BE2C (cell line): ENCODE measurements around the gene CDC6.

Source experiments
- DNase-seq: peaks from one replicate; pipeline ENCODE4 v3.0.0-alpha.2; 2020
- H3K27me3 ChIP-seq: fragments of 250-450 bp; sonication (Bioruptor Pico); 2 replicates; pipeline ENCODE4 v1.5.1; 2020; ENCODE audit warnings: mild to moderate bottlenecking
- H3K36me3 ChIP-seq: fragments of 250-450 bp; sonication (Bioruptor Pico); 2 replicates; pipeline ENCODE4 v1.5.1; 2020; ENCODE audit warnings: mild to moderate bottlenecking
- H3K4me1 ChIP-seq: fragments of 250-450 bp; sonication (Bioruptor Pico); 2 replicates; pipeline ENCODE4 v1.5.1; 2020
- H3K4me3 ChIP-seq: 2 replicates; pipeline ENCODE4 v1.5.1; 2011; ENCODE audit warnings: low read depth, low read length
- H3K9me3 ChIP-seq: fragments of 250-450 bp; sonication (Bioruptor Pico); 2 replicates; pipeline ENCODE4 v1.5.1; 2020
- TF ChIP-seq, protein P1 (sequence below): IDR thresholded peaks from 2 replicates; pipeline ENCODE4 v1.5.1; 2012; ENCODE audit warnings: mild to moderate bottlenecking, low read depth, low read length

The CDC6 gene

DNA sequence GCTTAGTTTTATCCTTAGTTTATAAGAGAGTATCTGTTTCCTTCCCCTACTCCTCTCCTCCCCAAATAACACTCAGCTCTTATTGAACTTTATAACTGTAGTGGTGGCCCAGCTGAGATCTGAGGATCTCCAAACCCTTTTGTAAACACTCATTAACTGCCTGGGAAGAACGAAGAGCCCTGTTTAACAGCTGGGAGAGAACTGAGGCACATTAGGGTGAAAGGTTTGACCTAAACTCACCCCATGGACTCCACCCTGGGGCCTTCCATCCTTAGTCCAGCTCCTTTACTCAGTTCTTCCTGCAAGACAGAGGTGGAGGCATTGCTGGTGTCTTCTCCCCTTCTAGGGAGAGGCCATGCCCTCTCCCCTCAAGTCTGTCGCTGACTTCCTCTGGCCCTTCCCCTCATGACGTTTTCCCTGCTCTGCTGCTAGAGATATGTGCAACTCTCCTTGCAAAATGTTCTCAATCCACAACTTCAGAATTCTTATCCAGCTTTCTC lies 20.1 kb downstream of the CDC6 start:
- no peak for DNase-seq
- no peaks in the 10 kb centered on the region for H3K27me3 ChIP-seq
- TF ChIP-seq, protein P1, sequence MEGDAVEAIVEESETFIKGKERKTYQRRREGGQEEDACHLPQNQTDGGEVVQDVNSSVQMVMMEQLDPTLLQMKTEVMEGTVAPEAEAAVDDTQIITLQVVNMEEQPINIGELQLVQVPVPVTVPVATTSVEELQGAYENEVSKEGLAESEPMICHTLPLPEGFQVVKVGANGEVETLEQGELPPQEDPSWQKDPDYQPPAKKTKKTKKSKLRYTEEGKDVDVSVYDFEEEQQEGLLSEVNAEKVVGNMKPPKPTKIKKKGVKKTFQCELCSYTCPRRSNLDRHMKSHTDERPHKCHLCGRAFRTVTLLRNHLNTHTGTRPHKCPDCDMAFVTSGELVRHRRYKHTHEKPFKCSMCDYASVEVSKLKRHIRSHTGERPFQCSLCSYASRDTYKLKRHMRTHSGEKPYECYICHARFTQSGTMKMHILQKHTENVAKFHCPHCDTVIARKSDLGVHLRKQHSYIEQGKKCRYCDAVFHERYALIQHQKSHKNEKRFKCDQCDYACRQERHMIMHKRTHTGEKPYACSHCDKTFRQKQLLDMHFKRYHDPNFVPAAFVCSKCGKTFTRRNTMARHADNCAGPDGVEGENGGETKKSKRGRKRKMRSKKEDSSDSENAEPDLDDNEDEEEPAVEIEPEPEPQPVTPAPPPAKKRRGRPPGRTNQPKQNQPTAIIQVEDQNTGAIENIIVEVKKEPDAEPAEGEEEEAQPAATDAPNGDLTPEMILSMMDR: no peak
- H3K4me3 ChIP-seq: peak overlapping the region; percentile 12
- H3K36me3 ChIP-seq: peaks cover 1% of the 10 kb centered on the region; the same call in 1 of the 2 replicates
- H3K9me3 ChIP-seq: no peaks in the 10 kb centered on the region
- H3K4me1 ChIP-seq: peaks cover 75% of the 10 kb centered on the region

DNA sequence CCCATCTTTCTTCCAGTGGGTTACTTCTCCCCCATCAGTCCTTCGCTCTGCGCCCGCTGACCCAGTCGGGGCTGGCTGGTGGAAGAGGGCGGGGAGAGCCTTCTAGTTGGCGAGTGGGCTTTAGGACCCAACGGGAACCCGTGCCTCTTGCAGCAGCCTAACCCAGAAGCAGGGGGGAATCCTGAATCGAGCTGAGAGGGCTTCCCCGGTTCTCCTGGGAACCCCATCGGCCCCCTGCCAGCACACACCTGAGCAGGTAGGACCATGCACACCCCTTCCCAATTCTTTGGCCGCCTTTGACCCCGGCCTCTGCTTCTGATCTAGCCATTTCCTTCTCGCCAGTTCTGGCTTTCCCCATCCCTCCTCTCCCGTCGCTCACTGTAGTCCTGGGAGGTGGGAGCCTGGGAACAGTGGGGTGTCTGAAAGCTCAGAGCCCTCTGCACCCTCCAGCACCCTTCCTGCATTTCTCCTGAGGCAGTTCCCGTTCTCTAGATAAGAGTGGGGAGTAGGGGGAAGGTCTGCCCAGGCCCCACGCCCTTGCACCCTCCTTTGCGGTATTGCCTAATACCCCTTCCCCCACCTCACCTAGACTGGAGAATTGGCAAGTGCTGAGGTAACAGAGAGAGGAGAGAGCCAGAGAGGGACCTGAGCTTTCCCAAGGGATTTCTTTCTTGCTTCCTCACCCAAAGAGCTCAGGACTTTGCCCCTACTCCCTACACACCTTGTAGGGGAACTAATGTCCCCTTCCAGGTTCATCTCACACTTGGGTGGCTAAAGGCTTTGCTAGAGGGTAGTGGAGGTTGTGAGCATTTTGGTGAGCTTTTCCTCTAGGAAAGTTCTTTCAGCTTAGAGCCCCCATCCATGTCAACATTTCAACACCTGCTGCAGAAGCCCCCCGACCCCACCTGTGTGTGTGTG lies 21.6 kb downstream of the CDC6 start, which contains the start of gene RARA:
Gene RARA (plus strand): TSS at position 150 of the 918 bp plus-strand sequence. CDS start 22,039 bp downstream, outside the sequence.
- DNase-seq: peak; percentile 77
- TF ChIP-seq, protein P1: no peak
- H3K27me3 ChIP-seq: no peaks in the 10 kb centered on the region
- peaks cover 71% of the 10 kb centered on the region for H3K4me1 ChIP-seq
- H3K9me3 ChIP-seq: no peaks in the 10 kb centered on the region
- no peaks in the 10 kb centered on the region for H3K36me3 ChIP-seq
- peak within 1 kb of the TSS; percentile 95 for H3K4me3 ChIP-seq

DNA sequence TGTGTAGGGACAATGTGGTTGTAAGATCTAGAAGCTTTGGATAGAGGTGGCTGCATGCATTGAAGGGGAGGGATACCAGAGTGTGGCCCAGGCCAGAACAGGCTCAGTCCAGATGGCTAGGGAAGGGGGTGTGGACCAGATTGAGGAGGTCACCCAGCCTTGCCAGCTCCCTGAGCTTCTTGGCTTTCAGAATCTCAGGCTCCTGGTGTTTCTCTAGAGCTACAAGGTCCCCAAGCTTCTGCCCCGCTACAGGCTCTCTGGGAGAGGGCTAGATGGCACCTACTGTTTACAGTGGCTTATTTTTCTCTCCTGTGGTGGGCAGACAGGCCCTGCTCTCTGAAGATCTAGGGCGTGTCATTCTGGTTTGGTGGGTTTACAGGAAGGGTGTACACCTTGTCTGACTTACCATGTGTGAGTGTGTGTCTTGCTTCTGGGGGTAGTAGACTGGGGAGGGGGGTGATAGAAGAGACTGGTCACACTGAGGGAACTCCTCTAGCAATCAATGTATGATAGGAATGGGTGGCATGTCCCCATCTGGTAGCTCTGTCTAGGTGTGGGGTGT lies 22.4 kb downstream of the CDC6 start:
- peak; percentile 47 for DNase-seq
- Histone ChIP-seq H3K27me3 (no peaks in the 10 kb centered on the region), H3K4me3 (peak overlapping the region; percentile 95), H3K36me3 (no peaks in the 10 kb centered on the region), H3K9me3 (no peaks in the 10 kb centered on the region), H3K4me1 (peaks cover 70% of the 10 kb centered on the region)
- TF ChIP-seq, protein P1: no peak

DNA sequence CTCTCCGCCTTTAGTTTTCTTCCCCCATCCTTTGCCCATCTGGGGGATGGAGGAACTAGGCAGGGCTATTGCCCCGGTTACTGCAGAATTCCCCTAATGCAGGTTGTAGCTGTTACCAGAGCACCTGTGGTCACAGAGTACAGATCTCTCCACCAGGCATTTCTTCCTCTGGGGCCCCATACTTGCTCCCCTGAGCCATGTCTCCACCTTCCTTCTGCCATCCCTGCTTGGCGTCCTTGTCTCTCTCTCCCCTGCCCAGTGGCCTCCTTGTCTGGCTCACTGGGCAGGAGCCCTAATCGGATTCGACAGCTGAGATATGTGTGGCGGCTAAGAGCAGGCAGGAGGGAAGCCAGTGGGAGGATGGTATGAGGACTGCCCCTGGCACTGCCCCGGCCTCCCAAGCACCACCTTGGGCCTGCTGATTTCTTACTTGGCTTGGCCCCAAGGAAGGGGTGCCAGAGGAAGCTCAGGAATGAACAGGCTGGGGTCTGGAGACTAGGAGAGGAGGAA lies 23.3 kb downstream of the CDC6 start:
- Histone ChIP-seq H3K36me3 (no peaks in the 10 kb centered on the region), H3K4me3 (peak overlapping the region; percentile 95), H3K4me1 (peaks cover 69% of the 10 kb centered on the region), H3K9me3 (no peaks in the 10 kb centered on the region), H3K27me3 (no peaks in the 10 kb centered on the region)
- TF ChIP-seq, protein P1: no peak
- peak; percentile 82 for DNase-seq

DNA sequence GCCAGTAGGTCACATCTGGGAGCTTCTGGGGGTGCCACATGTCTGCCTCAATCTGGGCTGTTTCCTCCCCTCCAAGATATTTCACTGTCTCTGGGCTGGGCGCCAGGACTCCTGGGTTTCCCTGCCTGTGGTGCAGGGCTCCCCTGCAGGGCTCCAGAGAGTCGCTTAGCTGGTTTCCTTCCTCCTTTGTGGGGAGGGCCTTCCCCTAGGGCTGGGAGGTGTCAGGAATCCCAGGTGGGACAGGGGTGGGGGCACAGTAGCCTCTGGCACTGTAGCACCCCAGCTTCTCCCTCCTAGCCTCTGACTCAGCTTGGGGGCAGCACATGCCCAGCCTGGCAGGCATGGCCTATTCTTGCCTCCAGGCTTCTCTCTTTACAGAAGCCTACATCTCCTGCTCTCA lies 23.9 kb downstream of the CDC6 start:
- peak; percentile 61 for DNase-seq
- Histone ChIP-seq H3K4me3 (peak overlapping the region; percentile 95), H3K27me3 (no peaks in the 10 kb centered on the region), H3K9me3 (no peaks in the 10 kb centered on the region), H3K4me1 (peaks cover 69% of the 10 kb centered on the region), H3K36me3 (no peaks in the 10 kb centered on the region)
- TF ChIP-seq, protein P1: no peak
